GM12891 (cell line): Measurements from ENCODE around the gene OR7G2.
"Not testable (repeated sequence)": the region's sequence is repeated elsewhere in the genome, so short reads cannot be mapped to it uniquely, and the experiment has no call there.

Experiments used
- DNase-seq: peaks from one replicate; pipeline ENCODE4 v3.0.0; 2011; ENCODE audit warnings: low spot score; ENCODE audit not compliant: insufficient read length
- FAIRE-seq: peaks from 2 replicates; lab custom pipeline; 2011; peaks lifted over from hg19 to GRCh38; lab: Jason Lieb, UNC
- PAX5 ChIP-seq: IDR thresholded peaks from 2 replicates; pipeline ENCODE4 v1.6.1; 2011; ENCODE audit warnings: low read length, moderate library complexity, mild to moderate bottlenecking; ENCODE audit not compliant: insufficient read depth, severe bottlenecking
- POLR2A ChIP-seq: IDR thresholded peaks from 2 replicates; pipeline ENCODE4 v1.6.1; 2011; ENCODE audit warnings: low read depth, low read length, control low read depth
- POLR2AphosphoS5 ChIP-seq: IDR thresholded peaks from 2 replicates; pipeline ENCODE4 v1.6.1; 2011; ENCODE audit warnings: low read depth, low read length, control low read depth
- POU2F2 ChIP-seq: IDR thresholded peaks from 2 replicates; pipeline ENCODE4 v1.6.1; 2011; ENCODE audit warnings: low read depth, mild to moderate bottlenecking, control low read depth, low read length, moderate library complexity
- SPI1 ChIP-seq: IDR thresholded peaks from 2 replicates; pipeline ENCODE4 v1.6.1; 2011; ENCODE audit warnings: low read depth, low read length, control low read depth
- TAF1 ChIP-seq: IDR thresholded peaks from 2 replicates; pipeline ENCODE4 v1.6.1; 2011; ENCODE audit warnings: low read depth, low read length, control low read depth

The OR7G2 gene

GRCh38 chr19:9078651-9079050 is 28.6 kb downstream of the OR7G2 start:
- no peak for FAIRE-seq
- no peak for DNase-seq

GRCh38 chr19:9076901-9077300 is 30.4 kb downstream of the OR7G2 start:
- no peak for DNase-seq
- TF ChIP-seq TAF1 (no peak), POLR2A (no peak), POLR2AphosphoS5 (no peak), SPI1 (no peak), POU2F2 (no peak), PAX5 (no peak)
- no peak for FAIRE-seq

More at GRCh38 chr19:9078651-9079050, 28.6 kb downstream of the OR7G2 start:
- TF ChIP-seq POLR2A (no peak), POU2F2 (no peak), TAF1 (no peak), SPI1 (no peak), PAX5 (no peak), POLR2AphosphoS5 (no peak)

- no peak for FAIRE-seq
- DNase-seq = no peak
- TF ChIP-seq POLR2A (no peak), POU2F2 (no peak), SPI1 (no peak), TAF1 (no peak), PAX5 (no peak), POLR2AphosphoS5 (no peak)
These were observed 32.0 kb downstream of the OR7G2 start for GRCh38 chr19:9075064-9075949.

- FAIRE-seq = no peak
- no peak for DNase-seq
- no peak for TF ChIP-seq SPI1
- TF ChIP-seq TAF1 = no peak
- no peak for TF ChIP-seq POLR2AphosphoS5
- no peak for TF ChIP-seq POLR2A
- TF ChIP-seq POU2F2 = no peak
- TF ChIP-seq PAX5 = no peak
These were observed 33.5 kb downstream of the OR7G2 start for GRCh38 chr19:9073806-9074205.

- FAIRE-seq, DNase-seq: not testable (repeated sequence)
These were observed 35.6 kb downstream of the OR7G2 start for GRCh38 chr19:9071720-9072119.

GRCh38 chr19:9070066-9070465 is 37.2 kb downstream of the OR7G2 start:
- TF ChIP-seq POU2F2 (no peak), SPI1 (no peak), POLR2A (no peak), PAX5 (no peak), POLR2AphosphoS5 (no peak)
- FAIRE-seq = no peak
- no peak for DNase-seq

GRCh38 chr19:9065457-9066014 is 41.7 kb downstream of the OR7G2 start:
- no peak for FAIRE-seq
- no peak for TF ChIP-seq PAX5
- no peak for TF ChIP-seq TAF1
- no peak for TF ChIP-seq POU2F2
- no peak for TF ChIP-seq SPI1
- TF ChIP-seq POLR2A = no peak
- TF ChIP-seq POLR2AphosphoS5 = no peak
- no peak for DNase-seq

GRCh38 chr19:9061879-9062278 is 45.4 kb downstream of the OR7G2 start:
- TF ChIP-seq PAX5 (no peak), POU2F2 (no peak)
- DNase-seq (no peak), FAIRE-seq (no peak)

- FAIRE-seq = no peak
- TF ChIP-seq SPI1 (no peak), POLR2AphosphoS5 (no peak), TAF1 (no peak), POLR2A (no peak), POU2F2 (no peak), PAX5 (no peak)
- DNase-seq = no peak
These were observed 46.5 kb downstream of the OR7G2 start for GRCh38 chr19:9060564-9061340.

- FAIRE-seq (no peak), DNase-seq (no peak)
- TF ChIP-seq POU2F2 (no peak), SPI1 (no peak), PAX5 (no peak), TAF1 (no peak), POLR2AphosphoS5 (no peak), POLR2A (no peak)
These were observed 48.2 kb downstream of the OR7G2 start for GRCh38 chr19:9058905-9059667.
